GM23248 (cell line): Measurements from ENCODE around the gene NOL4L. TPM values are rescaled to one million over a fixed set of nuclear protein-coding genes. Genes with fewer than 3 reads are reported as not detected.
"Not testable (repeated sequence)": the region's sequence is repeated elsewhere in the genome, so short reads cannot be mapped to it uniquely, and the experiment has no call there.

Experiments
- DNase-seq: peaks from one replicate; pipeline ENCODE4 v3.0.0-alpha.2; 2015
- H2AFZ ChIP-seq: fragments of 200-600 bp; sonication (generic); 2 replicates; pipeline ENCODE4 v1.6.1; 2016; ENCODE audit warnings: antibody characterized with exemption
- H3F3A ChIP-seq: fragments of 200-600 bp; sonication (generic); 2 replicates; pipeline ENCODE4 v1.6.1; 2016; ENCODE audit warnings: mild to moderate bottlenecking, antibody characterized with exemption, mixed run types; ENCODE audit not compliant: insufficient read depth
- H3K27ac ChIP-seq: fragments of 200-600 bp; sonication (generic); 2 replicates; pipeline ENCODE4 v1.5.1; 2016; ENCODE audit warnings: mild to moderate bottlenecking
- H3K27me3 ChIP-seq: fragments of 200-600 bp; sonication (generic); replicated peaks from 2 replicates; pipeline ENCODE4 v1.6.1; 2016; ENCODE audit warnings: mild to moderate bottlenecking; ENCODE audit not compliant: insufficient read depth
- H3K36me3 ChIP-seq: fragments of 200-600 bp; sonication (generic); 2 replicates; pipeline ENCODE4 v1.6.1; 2016; ENCODE audit warnings: low read depth, mild to moderate bottlenecking
- H3K4me1 ChIP-seq: fragments of 200-600 bp; sonication (generic); 2 replicates; pipeline ENCODE4 v1.6.1; 2016; ENCODE audit warnings: mild to moderate bottlenecking; ENCODE audit not compliant: insufficient read depth
- H3K4me2 ChIP-seq: fragments of 200-600 bp; sonication (generic); one replicate; pipeline ENCODE4 v1.6.1; 2016; ENCODE audit warnings: mild to moderate bottlenecking; ENCODE audit not compliant: unreplicated experiment
- H3K4me3 ChIP-seq: fragments of 200-600 bp; sonication (generic); 2 replicates; pipeline ENCODE4 v1.5.1; 2016; ENCODE audit warnings: mild to moderate bottlenecking
- H3K79me2 ChIP-seq: fragments of 200-600 bp; sonication (generic); 2 replicates; pipeline ENCODE4 v1.6.1; 2016; ENCODE audit warnings: mild to moderate bottlenecking; ENCODE audit not compliant: insufficient read depth
- H3K9ac ChIP-seq: fragments of 200-600 bp; sonication (generic); 2 replicates; pipeline ENCODE4 v1.6.1; 2016; ENCODE audit warnings: mild to moderate bottlenecking
- H3K9me2 ChIP-seq: fragments of 200-600 bp; sonication (generic); 2 replicates; pipeline ENCODE4 v1.6.1; 2016; ENCODE audit warnings: mixed run types, mild to moderate bottlenecking, moderate library complexity; ENCODE audit not compliant: insufficient read depth
- H3K9me3 ChIP-seq: fragments of 200-600 bp; sonication (generic); one replicate; pipeline ENCODE4 v1.6.1; 2017; ENCODE audit warnings: low read depth
- H4K20me1 ChIP-seq: fragments of 200-600 bp; sonication (generic); 2 replicates; pipeline ENCODE4 v1.6.0; 2016; ENCODE audit not compliant: insufficient read depth
- EZH2 ChIP-seq: fragments of 200-600 bp; sonication (generic); IDR thresholded peaks from 2 replicates; pipeline ENCODE4 v1.6.1; 2018; ENCODE audit warnings: antibody characterized with exemption, mild to moderate bottlenecking; ENCODE audit not compliant: insufficient read depth, poor library complexity, severe bottlenecking
- EZH2phosphoT487 ChIP-seq: fragments of 200-600 bp; sonication (generic); IDR thresholded peaks from 2 replicates; pipeline ENCODE4 v1.6.1; 2018; ENCODE audit warnings: antibody characterized with exemption, moderate library complexity, mild to moderate bottlenecking, low read depth; ENCODE audit not compliant: insufficient read depth
- WGBS, 2 experiments: methylation state at CpG; one replicate each; pipeline ENCODE4 v1.1.6; 2015 to 2017; ENCODE audit warnings: low lambda C conversion rate in 2 of 2, low coverage in 1 of 2; ENCODE audit errors: missing lambda C conversion rate in 2 of 2; 5-methylcytosine and 5-hydroxymethylcytosine counted together
- in situ Hi-C: fragments of 300-500 bp; cut with MboI; formaldehyde crosslinking; loops from 2 replicates; pipeline ENCODE4 v1.15.0; 2020
- polyA plus RNA-seq: library from polyadenylated mRNA; unstranded; fragments of >200 nt; fragmentation: Nextera tagmentation; extraction: Ambion mirVana; gene quantifications from 2 replicates; pipeline ENCODE4 v1.2.1, GENCODE V29; 2016
- total RNA-seq: library from RNA; depleted of rRNA; stranded (reverse); fragments of >200 nt; shearing (Covaris generic); gene quantifications from 2 replicates; pipeline ENCODE4 v1.2.3, GENCODE V29; 2014

Gene NOL4L
- total and polyA plus RNA-seq, 2 experiments from 2014 or later: 5.2 to 7.9 TPM

- no peak overlapping the region for H3K4me2 ChIP-seq
- no peaks in the 10 kb centered on the region for H3K4me1 ChIP-seq
- no peaks in the 10 kb centered on the region for H3F3A ChIP-seq
- H3K79me2 ChIP-seq: peaks cover 52% of the 10 kb centered on the region
- no peaks in the 10 kb centered on the region for H3K36me3 ChIP-seq
- no peaks in the 10 kb centered on the region for H4K20me1 ChIP-seq
- in situ Hi-C loops: no loop called here
- no peaks in the 10 kb centered on the region for H3K9me2 ChIP-seq
- no peak for DNase-seq
- no peaks in the 10 kb centered on the region for H3K27me3 ChIP-seq
- 89 to 97% methylated on average over 7 of the region's 7 CpGs for WGBS, 2 experiments
- no peak overlapping the region for H3K9ac ChIP-seq
- H3K4me3 ChIP-seq: no peak overlapping the region
- no peak overlapping the region for H2AFZ ChIP-seq
- H3K27ac ChIP-seq: no peak overlapping the region
- no peak for TF ChIP-seq EZH2
- H3K9me3 ChIP-seq: no peaks in the 10 kb centered on the region
Measured at GRCh38 chr20:32468860-32469259, 116.3 kb downstream of the NOL4L start.

GRCh38 chr20:32468313-32468640 lies 116.9 kb downstream of the NOL4L start:
- H3K79me2 ChIP-seq: peaks cover 47% of the 10 kb centered on the region
- WGBS, 2 experiments: 86 to 87% methylated on average over 6 of the region's 6 CpGs
- no peaks in the 10 kb centered on the region for H3K4me1 ChIP-seq

GRCh38 chr20:32467506-32468312 lies 117.4 kb downstream of the NOL4L start:
- H3K27me3 ChIP-seq: no peaks in the 10 kb centered on the region
- no peaks in the 10 kb centered on the region for H3K9me3 ChIP-seq
- TF ChIP-seq EZH2phosphoT487 (no peak), EZH2 (no peak)
- H3K27ac ChIP-seq: no peak overlapping the region
- H3K36me3 ChIP-seq: no peaks in the 10 kb centered on the region
- in situ Hi-C loops: no loop called here
- no peak overlapping the region for H3K4me2 ChIP-seq
- H3K4me3 ChIP-seq: no peak overlapping the region
- H3K9me2 ChIP-seq: no peaks in the 10 kb centered on the region
- peaks cover 45% of the 10 kb centered on the region for H3K79me2 ChIP-seq
- H3K9ac ChIP-seq: no peak overlapping the region
- DNase-seq: no peak
- H4K20me1 ChIP-seq: no peaks in the 10 kb centered on the region
- no peak overlapping the region for H2AFZ ChIP-seq
- H3K4me1 ChIP-seq: no peaks in the 10 kb centered on the region
- no peaks in the 10 kb centered on the region for H3F3A ChIP-seq
- 91 to 93% methylated on average over 12 of the region's 12 CpGs for WGBS, 2 experiments

More at GRCh38 chr20:32468313-32468640, 116.9 kb downstream of the NOL4L start:
- in situ Hi-C loops: no loop called here
- no peak overlapping the region for H2AFZ ChIP-seq
- H3K4me2 ChIP-seq: no peak overlapping the region
- no peaks in the 10 kb centered on the region for H3K9me3 ChIP-seq
- no peaks in the 10 kb centered on the region for H3K36me3 ChIP-seq
- H3K27ac ChIP-seq: no peak overlapping the region
- no peaks in the 10 kb centered on the region for H3F3A ChIP-seq
- no peaks in the 10 kb centered on the region for H3K9me2 ChIP-seq
- H3K9ac ChIP-seq: no peak overlapping the region
- no peak for DNase-seq
- H4K20me1 ChIP-seq: no peaks in the 10 kb centered on the region
- no peak overlapping the region for H3K4me3 ChIP-seq
- no peak for TF ChIP-seq EZH2phosphoT487
- no peak for TF ChIP-seq EZH2
- no peaks in the 10 kb centered on the region for H3K27me3 ChIP-seq

- Histone ChIP-seq H3K27me3 (no peaks in the 10 kb centered on the region), H3K9ac (no peak overlapping the region), H2AFZ (no peak overlapping the region), H3K9me2 (no peaks in the 10 kb centered on the region), H3K79me2 (peaks cover 37% of the 10 kb centered on the region), H3K4me3 (no peak overlapping the region), H3F3A (no peaks in the 10 kb centered on the region), H4K20me1 (no peaks in the 10 kb centered on the region), H3K9me3 (no peaks in the 10 kb centered on the region), H3K4me2 (no peak overlapping the region), H3K36me3 (no peaks in the 10 kb centered on the region), H3K27ac (no peak overlapping the region), H3K4me1 (no peaks in the 10 kb centered on the region)
- no peak for TF ChIP-seq EZH2phosphoT487
- no peak for TF ChIP-seq EZH2
- in situ Hi-C loops: no loop called here
- no peak for DNase-seq
- 80% methylated on average over 14 to 16 of the region's 16 CpGs for WGBS, 2 experiments
Measured at GRCh38 chr20:32466739-32467505, 118.2 kb downstream of the NOL4L start.

- H3K9me2 ChIP-seq, H3K9ac ChIP-seq, H4K20me1 ChIP-seq, H3K27ac ChIP-seq, H3K27me3 ChIP-seq, H3K4me2 ChIP-seq, H3K36me3 ChIP-seq, H3F3A ChIP-seq, H3K9me3 ChIP-seq, DNase-seq, in situ Hi-C loops, H2AFZ ChIP-seq, H3K4me1 ChIP-seq, H3K4me3 ChIP-seq: not testable (repeated sequence)
- 88 to 89% methylated on average over 15 of the region's 15 CpGs for WGBS, 2 experiments
- H3K79me2 ChIP-seq: peaks cover 32% of the 10 kb centered on the region
Measured at GRCh38 chr20:32465901-32466675, 119.0 kb downstream of the NOL4L start.
